SJSA1 (cell line): Measurements from ENCODE around the gene GIGYF1. TPM values are rescaled to one million over a fixed set of nuclear protein-coding genes. Genes with fewer than 3 reads are reported as not detected.

Source experiments
- DNase-seq, 2 experiments: peaks; one replicate each; pipeline ENCODE4 v3.0.0-alpha.2; 2015 to 2020; ENCODE audit warnings: low spot score in 2 of 2, low read depth in 1 of 2
- H3K27ac ChIP-seq: fragments of 250-450 bp; sonication (Bioruptor Pico); 2 replicates; pipeline ENCODE4 v1.5.1; 2020; ENCODE audit warnings: mild to moderate bottlenecking, moderate library complexity
- H3K27me3 ChIP-seq: fragments of 250-450 bp; sonication (Bioruptor Pico); replicated peaks from 2 replicates; pipeline ENCODE4 v1.5.1; 2020; ENCODE audit warnings: mild to moderate bottlenecking, moderate library complexity
- H3K36me3 ChIP-seq: fragments of 250-450 bp; sonication (Bioruptor Pico); 2 replicates; pipeline ENCODE4 v1.5.1; 2020; ENCODE audit warnings: mild to moderate bottlenecking
- H3K4me1 ChIP-seq: fragments of 250-450 bp; sonication (Bioruptor Pico); replicated peaks from 2 replicates; pipeline ENCODE4 v1.6.1; 2021; ENCODE audit warnings: mild to moderate bottlenecking
- H3K4me3 ChIP-seq: fragments of 250-450 bp; sonication (Bioruptor Pico); 2 replicates; pipeline ENCODE4 v1.5.1; 2020; ENCODE audit warnings: mild to moderate bottlenecking
- H3K9me3 ChIP-seq: fragments of 250-450 bp; sonication (Bioruptor Pico); replicated peaks from 2 replicates; pipeline ENCODE4 v1.5.1; 2020; ENCODE audit warnings: mild to moderate bottlenecking
- total RNA-seq: library from RNA; depleted of rRNA; stranded (reverse); fragments of >200 nt; shearing (Covaris generic); gene quantifications from 2 replicates; pipeline ENCODE4 v1.2.3, GENCODE V29; 2014; rRNA removed

The GIGYF1 gene
- total RNA-seq, 1 experiment from 2014 or later = 9.9 TPM

DNA sequence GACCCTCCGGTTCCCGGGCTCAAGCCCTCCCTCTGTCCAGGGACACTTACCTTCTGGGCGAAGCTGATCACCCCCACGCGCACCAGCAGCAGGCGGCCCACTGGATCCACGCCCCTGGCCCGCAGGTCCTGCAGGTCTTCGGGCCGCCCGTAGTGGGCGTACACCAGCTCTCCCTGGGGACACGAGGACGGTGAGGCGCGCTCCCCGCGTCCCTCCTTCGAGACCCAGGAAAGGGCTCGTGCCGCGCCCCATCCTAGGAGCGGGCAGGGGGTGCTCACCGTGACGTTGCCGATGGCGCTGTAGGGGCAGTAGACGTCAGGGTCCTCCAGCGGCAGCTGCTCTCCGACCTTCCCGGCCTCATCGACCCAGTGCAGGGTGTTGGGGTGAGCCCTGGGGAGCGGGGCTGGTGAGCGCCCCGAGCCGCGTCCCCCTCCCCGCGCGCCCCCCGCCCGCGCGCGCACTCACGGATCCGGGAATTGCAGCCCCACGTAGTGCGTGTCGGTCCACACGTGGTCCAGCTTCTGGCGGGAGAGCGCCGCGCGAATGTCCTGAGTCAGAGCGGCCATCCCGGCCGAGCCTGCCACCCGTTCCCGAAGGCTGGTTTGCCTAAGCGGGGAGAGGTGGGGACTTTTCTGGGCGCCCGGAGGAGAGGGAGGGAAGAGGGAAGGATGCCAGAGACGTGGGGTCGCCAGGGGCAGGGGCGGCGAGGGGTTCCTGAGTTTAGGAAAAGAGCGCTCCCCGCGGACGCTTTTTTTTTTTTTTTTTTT, 60.9 kb downstream of the GIGYF1 start:
- H3K27me3 ChIP-seq = peaks cover 29% of the 10 kb centered on the region
- no peak overlapping the region for H3K4me3 ChIP-seq
- H3K27ac ChIP-seq = no peak overlapping the region
- no peak for DNase-seq
- H3K36me3 ChIP-seq = no peaks in the 10 kb centered on the region
- H3K9me3 ChIP-seq = no peaks in the 10 kb centered on the region
- peaks cover 6% of the 10 kb centered on the region for H3K4me1 ChIP-seq

GRCh38 chr7:100630066-100630465, 64.0 kb downstream of the GIGYF1 start:
- no peak for DNase-seq
- peaks cover 21% of the 10 kb centered on the region for H3K27me3 ChIP-seq
- H3K27ac ChIP-seq = no peak overlapping the region
- no peaks in the 10 kb centered on the region for H3K36me3 ChIP-seq
- H3K4me1 ChIP-seq = peaks cover 15% of the 10 kb centered on the region
- H3K9me3 ChIP-seq = 0 out of 2 replicates have a peak, but pooled peaks cover 5% of the 10 kb centered on the region
- no peak overlapping the region for H3K4me3 ChIP-seq

Other genes starting within 250 kb of the GIGYF1 start
- gene SPACDR, start 230.0 kb downstream of the GIGYF1 start, total RNA-seq = 0.66 TPM in 1 of 2 replicates, not detected in the other
- 25.3 and 32.7 TPM in 2 replicates for gene TSC22D4, start 215.0 kb downstream of the GIGYF1 start, total RNA-seq
- 0.63 and 0.87 TPM in 2 replicates for gene NYAP1, start 210.3 kb downstream of the GIGYF1 start, total RNA-seq
- 15.6 and 24.2 TPM in 2 replicates for gene AGFG2, start 155.0 kb downstream of the GIGYF1 start, total RNA-seq
- 0.60 TPM in 1 of 2 replicates, not detected in the other for gene SAP25, start 120.3 kb downstream of the GIGYF1 start, total RNA-seq
- 17.0 and 19.5 TPM in 2 replicates for gene LRCH4, start 108.1 kb downstream of the GIGYF1 start, total RNA-seq
- gene FBXO24, start 107.9 kb downstream of the GIGYF1 start, total RNA-seq = 0.13 TPM in 1 of 2 replicates, not detected in the other
- 73.1 and 75.6 TPM in 2 replicates for gene PCOLCE, start 91.9 kb downstream of the GIGYF1 start, total RNA-seq
- gene MOSPD3, start 81.7 kb downstream of the GIGYF1 start, total RNA-seq = 10.9 and 11.0 TPM in 2 replicates
- gene TFR2, start 52.7 kb downstream of the GIGYF1 start, total RNA-seq = not detected in 2 replicates
- not detected in 2 replicates for gene ACTL6B, start 37.8 kb downstream of the GIGYF1 start, total RNA-seq
- gene GNB2, start 20.5 kb downstream of the GIGYF1 start, total RNA-seq = 63.4 and 70.6 TPM in 2 replicates
- 56.0 and 72.0 TPM in 2 replicates for gene POP7, start 11.9 kb upstream of the GIGYF1 start, total RNA-seq
- not detected in 2 replicates for gene EPO, start 26.2 kb upstream of the GIGYF1 start, total RNA-seq
- not detected in 2 replicates for gene ZAN, start 39.3 kb upstream of the GIGYF1 start, total RNA-seq
- 39.8 and 49.0 TPM in 2 replicates for gene EPHB4, start 133.3 kb upstream of the GIGYF1 start, total RNA-seq
- 15.2 and 17.8 TPM in 2 replicates for gene SLC12A9, start 158.5 kb upstream of the GIGYF1 start, total RNA-seq
- gene TRIP6, start 173.1 kb upstream of the GIGYF1 start, total RNA-seq = 88.0 and 95.9 TPM in 2 replicates
- gene SRRT, start 180.9 kb upstream of the GIGYF1 start, total RNA-seq = 64.4 and 76.2 TPM in 2 replicates
- gene UFSP1, start 195.5 kb upstream of the GIGYF1 start, total RNA-seq = 3.1 and 3.7 TPM in 2 replicates
- gene ACHE, start 201.6 kb upstream of the GIGYF1 start, total RNA-seq = 0.16 TPM in 1 of 2 replicates, not detected in the other